GM23338 (cell line): ENCODE results near the gene PTF1A. TPM values are rescaled to one million over a fixed set of nuclear protein-coding genes. Genes with fewer than 3 reads are reported as not detected.
A peak's percentile ranks its signal among the peaks of the same experiment; 100 is the strongest.

Experiments used
- ATAC-seq: fragments of 200-7000 bp; cut with Tn5 transposase; 3 replicates; pipeline ENCODE4 v1.9.1; 2020
- DNase-seq: peaks from one replicate; pipeline ENCODE4 v3.0.0-alpha.2; 2015; ENCODE audit warnings: low spot score
- H2AFZ ChIP-seq: fragments of 200-600 bp; sonication (generic); 2 replicates; pipeline ENCODE4 v1.8.0; 2016; ENCODE audit warnings: antibody characterized with exemption, mild to moderate bottlenecking, moderate library complexity
- H3F3A ChIP-seq: fragments of 200-600 bp; sonication (generic); replicated peaks from 2 replicates; pipeline ENCODE4 v1.8.0; 2017; ENCODE audit warnings: antibody characterized with exemption, mixed run types, low read depth
- H3K27ac ChIP-seq: fragments of 200-600 bp; sonication (generic); 2 replicates; pipeline ENCODE4 v1.6.1; 2016; ENCODE audit warnings: low read depth
- H3K27me3 ChIP-seq: fragments of 200-600 bp; sonication (generic); 2 replicates; pipeline ENCODE4 v1.8.0; 2016; ENCODE audit warnings: mild to moderate bottlenecking, mixed run types, moderate library complexity; ENCODE audit not compliant: insufficient read depth
- H3K36me3 ChIP-seq: fragments of 200-600 bp; sonication (generic); 2 replicates; pipeline ENCODE4 v1.8.0; 2016; ENCODE audit warnings: mild to moderate bottlenecking; ENCODE audit not compliant: insufficient read depth
- H3K4me1 ChIP-seq: fragments of 200-600 bp; sonication (generic); 2 replicates; pipeline ENCODE4 v1.8.0; 2016; ENCODE audit warnings: mild to moderate bottlenecking, moderate library complexity; ENCODE audit not compliant: insufficient read depth
- H3K4me2 ChIP-seq: fragments of 200-600 bp; sonication (generic); 2 replicates; pipeline ENCODE4 v1.7.1; 2017; ENCODE audit warnings: mixed run types
- H3K4me3 ChIP-seq: fragments of 200-600 bp; sonication (generic); 2 replicates; pipeline ENCODE4 v1.6.1; 2016; ENCODE audit warnings: mixed run types
- H3K79me2 ChIP-seq: fragments of 200-600 bp; sonication (generic); replicated peaks from 2 replicates; pipeline ENCODE4 v1.8.0; 2017; ENCODE audit warnings: mild to moderate bottlenecking; ENCODE audit not compliant: insufficient read depth
- H3K9me2 ChIP-seq: fragments of 200-600 bp; sonication (generic); 2 replicates; pipeline ENCODE4 v1.8.0; 2017; ENCODE audit not compliant: insufficient read depth
- H4K20me1 ChIP-seq: fragments of 200-600 bp; sonication (generic); replicated peaks from 2 replicates; pipeline ENCODE4 v1.8.0; 2017; ENCODE audit warnings: mild to moderate bottlenecking; ENCODE audit not compliant: insufficient read depth
- H3K27ac Mint-ChIP-seq: 2 replicates; pipeline ENCODE4 v1.8.0; 2020; ENCODE audit warnings: inconsistent platforms, mild to moderate bottlenecking, moderate library complexity, mixed read lengths
- H3K27me3 Mint-ChIP-seq: 3 replicates; pipeline ENCODE4 v1.8.0; 2022; ENCODE audit warnings: low read depth, mild to moderate bottlenecking, moderate library complexity, mixed read lengths, inconsistent platforms; ENCODE audit not compliant: insufficient read depth, poor library complexity
- H3K36me3 Mint-ChIP-seq: 3 replicates; pipeline ENCODE4 v1.8.0; 2021; ENCODE audit warnings: low read depth, mild to moderate bottlenecking, inconsistent platforms, moderate library complexity, mixed read lengths
- H3K4me1 Mint-ChIP-seq: 3 replicates; pipeline ENCODE4 v1.8.0; 2020; ENCODE audit warnings: mild to moderate bottlenecking, inconsistent platforms, mixed read lengths
- H3K4me3 Mint-ChIP-seq: 3 replicates; pipeline ENCODE4 v1.8.0; 2021; ENCODE audit warnings: moderate library complexity, mild to moderate bottlenecking, inconsistent platforms, mixed read lengths
- H3K9me3 Mint-ChIP-seq: 3 replicates; pipeline ENCODE4 v1.8.0; 2020; ENCODE audit warnings: moderate library complexity, mild to moderate bottlenecking, inconsistent platforms, mixed read lengths
- EZH2 ChIP-seq: fragments of 200-600 bp; sonication (generic); IDR thresholded peaks from one replicate; pipeline ENCODE4 v1.8.0; 2017; ENCODE audit warnings: antibody characterized with exemption, mild to moderate bottlenecking, low read depth; ENCODE audit not compliant: unreplicated experiment
- EZH2phosphoT487 ChIP-seq: fragments of 200-600 bp; sonication (generic); IDR thresholded peaks from one replicate; pipeline ENCODE4 v1.8.1; 2018; ENCODE audit warnings: antibody characterized with exemption; ENCODE audit not compliant: unreplicated experiment
- NANOG ChIP-seq: IDR thresholded peaks from 2 replicates; pipeline ENCODE4 v1.6.1; 2016; ENCODE audit warnings: antibody characterized with exemption, borderline replicate concordance
- ZNF114 ChIP-seq: fragments of 250-450 bp; sonication (Bioruptor Pico); IDR thresholded peaks from 2 replicates; pipeline ENCODE4 v1.5.0; 2020; ENCODE audit warnings: mild to moderate bottlenecking, moderate library complexity
- ZNF331 ChIP-seq: fragments of 250-450 bp; sonication (Bioruptor Pico); IDR thresholded peaks from 2 replicates; pipeline ENCODE4 v1.5.0; 2020; ENCODE audit warnings: low read depth, mild to moderate bottlenecking, moderate library complexity
- polyA plus RNA-seq: library from polyadenylated mRNA; unstranded; fragments of >200 nt; fragmentation: Nextera tagmentation; extraction: Ambion mirVana; gene quantifications from 2 replicates; pipeline ENCODE4 v1.2.1, GENCODE V29; 2016
- total RNA-seq: library from RNA; depleted of rRNA; stranded (reverse); fragments of >200 nt; shearing (Covaris generic); gene quantifications from 2 replicates; pipeline ENCODE4 v1.2.3, GENCODE V29; 2014
- TF ChIP-seq, protein P1 (sequence below): IDR thresholded peaks from 2 replicates; pipeline ENCODE4 v1.6.1; 2016; ENCODE audit warnings: antibody characterized with exemption
- TF ChIP-seq, protein P2 (sequence below), 2 experiments: fragments of 200-600 bp in 1 of 2; sonication (generic) in 1 of 2; conservative IDR thresholded peaks; 2 replicates each; pipeline versions ENCODE4 v1.5.1 to v1.6.1; 2016 to 2017; ENCODE audit warnings: antibody characterized with exemption in 2 of 2, low read depth in 2 of 2, mild to moderate bottlenecking in 2 of 2, moderate library complexity in 1 of 2
- TF ChIP-seq, protein P3 (sequence below): IDR thresholded peaks from one replicate; pipeline ENCODE4 v1.6.1; 2018; ENCODE audit warnings: antibody characterized with exemption; ENCODE audit not compliant: unreplicated experiment

Gene PTF1A
- total and polyA plus RNA-seq, 2 experiments from 2014 or later: not detected

DNA sequence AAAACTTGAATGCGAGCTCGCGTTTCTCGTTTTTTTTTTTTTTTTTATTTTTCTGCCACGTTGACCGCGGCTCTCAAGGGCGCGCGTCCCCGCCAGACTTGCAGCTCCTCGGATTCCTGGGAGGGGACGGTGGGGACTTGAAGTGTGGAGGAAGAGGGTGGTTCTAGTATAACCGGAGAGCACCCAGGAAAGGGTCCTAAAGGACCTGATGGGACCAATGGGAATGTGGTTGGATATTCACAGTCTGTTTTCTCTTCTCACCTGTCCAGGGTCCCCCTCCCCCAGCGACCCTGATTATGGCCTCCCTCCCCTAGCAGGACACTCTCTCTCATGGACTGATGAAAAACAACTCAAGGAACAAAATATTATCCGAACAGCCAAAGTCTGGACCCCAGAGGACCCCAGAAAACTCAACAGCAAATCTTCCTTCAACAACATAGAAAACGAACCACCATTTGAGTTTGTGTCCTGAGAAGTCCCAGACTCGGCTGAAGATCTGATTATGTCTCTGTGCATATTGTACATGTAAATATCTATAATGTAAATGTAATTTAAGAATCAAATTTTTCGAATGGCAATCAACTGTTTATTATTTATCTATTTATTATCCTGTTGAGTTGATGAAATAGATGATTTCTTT, 1.4 kb downstream of the PTF1A start:
- H3K27me3 ChIP-seq: peaks cover 100% of the 10 kb centered on the region
- H3K36me3 ChIP-seq: no peaks in the 10 kb centered on the region
- H3K4me1 Mint-ChIP-seq: peaks cover 43% of the 10 kb centered on the region
- peak; percentile 87 for TF ChIP-seq EZH2
- peak; percentile 89 for TF ChIP-seq EZH2phosphoT487
- TF ChIP-seq, protein P1, sequence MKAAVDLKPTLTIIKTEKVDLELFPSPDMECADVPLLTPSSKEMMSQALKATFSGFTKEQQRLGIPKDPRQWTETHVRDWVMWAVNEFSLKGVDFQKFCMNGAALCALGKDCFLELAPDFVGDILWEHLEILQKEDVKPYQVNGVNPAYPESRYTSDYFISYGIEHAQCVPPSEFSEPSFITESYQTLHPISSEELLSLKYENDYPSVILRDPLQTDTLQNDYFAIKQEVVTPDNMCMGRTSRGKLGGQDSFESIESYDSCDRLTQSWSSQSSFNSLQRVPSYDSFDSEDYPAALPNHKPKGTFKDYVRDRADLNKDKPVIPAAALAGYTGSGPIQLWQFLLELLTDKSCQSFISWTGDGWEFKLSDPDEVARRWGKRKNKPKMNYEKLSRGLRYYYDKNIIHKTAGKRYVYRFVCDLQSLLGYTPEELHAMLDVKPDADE: no peak
- TF ChIP-seq NANOG: no peak
- peak overlapping the region; percentile 42; the same call in 1 of the 2 replicates for H3K4me3 ChIP-seq
- H2AFZ ChIP-seq: no peak overlapping the region
- H3K27ac Mint-ChIP-seq: no peak overlapping the region
- peak overlapping the region; percentile 64 for H3K4me3 Mint-ChIP-seq
- H3K4me1 ChIP-seq: peaks cover 63% of the 10 kb centered on the region
- peak overlapping the region; percentile 68 for H3K4me2 ChIP-seq
- H3K9me3 Mint-ChIP-seq: peaks cover 6% of the 10 kb centered on the region; the same call in 2 of the 3 replicates
- no peaks in the 10 kb centered on the region for H3K79me2 ChIP-seq
- H3K27me3 Mint-ChIP-seq: peaks cover 94% of the 10 kb centered on the region
- DNase-seq (no peak), ATAC-seq (no peak)
- peaks cover 32% of the 10 kb centered on the region for H3F3A ChIP-seq
- peaks cover 3% of the 10 kb centered on the region; the same call in 1 of the 3 replicates for H3K36me3 Mint-ChIP-seq
- peaks cover 44% of the 10 kb centered on the region for H4K20me1 ChIP-seq
- no peak overlapping the region for H3K27ac ChIP-seq
- H3K9me2 ChIP-seq: no peaks in the 10 kb centered on the region

DNA sequence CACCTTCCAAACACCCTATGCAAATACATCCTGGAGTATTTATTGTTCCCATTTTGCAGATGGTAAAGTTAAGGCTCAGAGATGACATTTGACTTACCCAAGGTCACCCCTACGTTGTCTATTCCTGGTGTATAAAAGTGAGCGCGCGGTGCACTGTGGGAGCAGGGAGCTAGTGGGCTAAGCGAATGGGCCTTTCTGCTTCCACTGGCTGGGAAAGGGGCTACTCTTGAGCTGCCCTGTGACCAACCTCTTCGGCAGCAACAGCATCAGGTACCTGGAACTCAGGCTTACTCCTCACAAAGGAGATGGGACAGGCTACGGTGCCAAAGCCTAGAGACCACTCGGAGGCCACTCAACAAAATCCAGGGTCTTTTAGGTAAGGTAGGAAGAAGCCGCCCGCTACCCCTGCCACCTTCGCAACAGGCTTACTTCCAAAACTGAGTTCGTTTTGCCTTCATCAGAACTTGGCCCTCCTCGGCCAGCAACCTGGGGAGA, 2.4 kb downstream of the PTF1A start:
- Histone ChIP-seq H3K36me3 (no peaks in the 10 kb centered on the region), H3K79me2 (no peaks in the 10 kb centered on the region), H3K9me2 (no peaks in the 10 kb centered on the region), H3K27ac (no peak overlapping the region), H4K20me1 (peaks cover 40% of the 10 kb centered on the region), H3K4me1 (peaks cover 59% of the 10 kb centered on the region), H3K4me3 (peak overlapping the region; percentile 43; the same call in 1 of the 2 replicates), H3F3A (peaks cover 34% of the 10 kb centered on the region), H3K27me3 (peaks cover 100% of the 10 kb centered on the region), H3K4me2 (peak overlapping the region; percentile 78), H2AFZ (no peak overlapping the region)
- Mint-ChIP-seq H3K4me3 (peak overlapping the region; percentile 29; the same call in 1 of the 3 replicates), H3K27me3 (peaks cover 94% of the 10 kb centered on the region), H3K9me3 (peaks cover 6% of the 10 kb centered on the region; the same call in 2 of the 3 replicates), H3K4me1 (peaks cover 38% of the 10 kb centered on the region), H3K36me3 (peaks cover 3% of the 10 kb centered on the region; the same call in 1 of the 3 replicates), H3K27ac (no peak overlapping the region)
- TF ChIP-seq, protein P2, sequence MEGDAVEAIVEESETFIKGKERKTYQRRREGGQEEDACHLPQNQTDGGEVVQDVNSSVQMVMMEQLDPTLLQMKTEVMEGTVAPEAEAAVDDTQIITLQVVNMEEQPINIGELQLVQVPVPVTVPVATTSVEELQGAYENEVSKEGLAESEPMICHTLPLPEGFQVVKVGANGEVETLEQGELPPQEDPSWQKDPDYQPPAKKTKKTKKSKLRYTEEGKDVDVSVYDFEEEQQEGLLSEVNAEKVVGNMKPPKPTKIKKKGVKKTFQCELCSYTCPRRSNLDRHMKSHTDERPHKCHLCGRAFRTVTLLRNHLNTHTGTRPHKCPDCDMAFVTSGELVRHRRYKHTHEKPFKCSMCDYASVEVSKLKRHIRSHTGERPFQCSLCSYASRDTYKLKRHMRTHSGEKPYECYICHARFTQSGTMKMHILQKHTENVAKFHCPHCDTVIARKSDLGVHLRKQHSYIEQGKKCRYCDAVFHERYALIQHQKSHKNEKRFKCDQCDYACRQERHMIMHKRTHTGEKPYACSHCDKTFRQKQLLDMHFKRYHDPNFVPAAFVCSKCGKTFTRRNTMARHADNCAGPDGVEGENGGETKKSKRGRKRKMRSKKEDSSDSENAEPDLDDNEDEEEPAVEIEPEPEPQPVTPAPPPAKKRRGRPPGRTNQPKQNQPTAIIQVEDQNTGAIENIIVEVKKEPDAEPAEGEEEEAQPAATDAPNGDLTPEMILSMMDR (conservative IDR thresholded peaks at IDR 0.05; ENCODE audit: low read depth in 2 of 2): no peak
- TF ChIP-seq ZNF331 (CRISPR knock-in tag) (no peak), ZNF114 (CRISPR knock-in tag) (no peak), EZH2 (peak; percentile 93)
- TF ChIP-seq, protein P1: no peak
- TF ChIP-seq, protein P3, sequence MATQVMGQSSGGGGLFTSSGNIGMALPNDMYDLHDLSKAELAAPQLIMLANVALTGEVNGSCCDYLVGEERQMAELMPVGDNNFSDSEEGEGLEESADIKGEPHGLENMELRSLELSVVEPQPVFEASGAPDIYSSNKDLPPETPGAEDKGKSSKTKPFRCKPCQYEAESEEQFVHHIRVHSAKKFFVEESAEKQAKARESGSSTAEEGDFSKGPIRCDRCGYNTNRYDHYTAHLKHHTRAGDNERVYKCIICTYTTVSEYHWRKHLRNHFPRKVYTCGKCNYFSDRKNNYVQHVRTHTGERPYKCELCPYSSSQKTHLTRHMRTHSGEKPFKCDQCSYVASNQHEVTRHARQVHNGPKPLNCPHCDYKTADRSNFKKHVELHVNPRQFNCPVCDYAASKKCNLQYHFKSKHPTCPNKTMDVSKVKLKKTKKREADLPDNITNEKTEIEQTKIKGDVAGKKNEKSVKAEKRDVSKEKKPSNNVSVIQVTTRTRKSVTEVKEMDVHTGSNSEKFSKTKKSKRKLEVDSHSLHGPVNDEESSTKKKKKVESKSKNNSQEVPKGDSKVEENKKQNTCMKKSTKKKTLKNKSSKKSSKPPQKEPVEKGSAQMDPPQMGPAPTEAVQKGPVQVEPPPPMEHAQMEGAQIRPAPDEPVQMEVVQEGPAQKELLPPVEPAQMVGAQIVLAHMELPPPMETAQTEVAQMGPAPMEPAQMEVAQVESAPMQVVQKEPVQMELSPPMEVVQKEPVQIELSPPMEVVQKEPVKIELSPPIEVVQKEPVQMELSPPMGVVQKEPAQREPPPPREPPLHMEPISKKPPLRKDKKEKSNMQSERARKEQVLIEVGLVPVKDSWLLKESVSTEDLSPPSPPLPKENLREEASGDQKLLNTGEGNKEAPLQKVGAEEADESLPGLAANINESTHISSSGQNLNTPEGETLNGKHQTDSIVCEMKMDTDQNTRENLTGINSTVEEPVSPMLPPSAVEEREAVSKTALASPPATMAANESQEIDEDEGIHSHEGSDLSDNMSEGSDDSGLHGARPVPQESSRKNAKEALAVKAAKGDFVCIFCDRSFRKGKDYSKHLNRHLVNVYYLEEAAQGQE: no peak
- ATAC-seq (no peak), DNase-seq (no peak)
